Type B pancreatic cell (in vitro differentiated cells): ENCODE measurements around the gene NDUFB11. TPM values are rescaled to one million over a fixed set of nuclear protein-coding genes. Genes with fewer than 3 reads are reported as not detected.

ENCODE experiments used
- DNase-seq: peaks from one replicate; pipeline ENCODE4 v3.0.0; 2021; ENCODE audit warnings: mixed read lengths; ENCODE audit not compliant: unreplicated experiment; ENCODE audit errors: extremely low spot score
- H3K27ac Mint-ChIP-seq: 2 replicates; pipeline ENCODE4 v1.8.0; 2021; ENCODE audit warnings: mild to moderate bottlenecking, mixed read lengths
- H3K27me3 Mint-ChIP-seq: 2 replicates; pipeline ENCODE4 v1.8.0; 2021; ENCODE audit warnings: mixed read lengths
- H3K36me3 Mint-ChIP-seq: 2 replicates; pipeline ENCODE4 v1.8.0; 2021; ENCODE audit warnings: mixed read lengths
- H3K4me1 Mint-ChIP-seq: one replicate; pipeline ENCODE4 v1.8.0; 2021; ENCODE audit warnings: mixed read lengths; ENCODE audit not compliant: unreplicated experiment
- H3K4me3 Mint-ChIP-seq: 2 replicates; pipeline ENCODE4 v1.8.0; 2021; ENCODE audit warnings: mild to moderate bottlenecking, mixed read lengths
- H3K9me3 Mint-ChIP-seq: 2 replicates; pipeline ENCODE4 v1.8.0; 2021; ENCODE audit warnings: mixed read lengths
- CTCF ChIP-seq: fragments of 200-600 bp; sonication (generic); conservative IDR thresholded peaks from 2 replicates; pipeline ENCODE4 v1.5.0; 2021; ENCODE audit warnings: antibody characterized with exemption, mild to moderate bottlenecking
- total RNA-seq: library from RNA; stranded (reverse); gene quantifications from 2 replicates; pipeline ENCODE4 v1.2.1, GENCODE V29; 2021; ENCODE audit warnings: low replicate concordance

NDUFB11 gene
- total RNA-seq, 1 donor from 2014 or later, result 103 TPM

GRCh38 chrX:47162927-47163583, 18.6 kb upstream of the NDUFB11 start:
- TF ChIP-seq CTCF, result no peak
- H3K36me3 Mint-ChIP-seq, result peaks cover 11% of the 10 kb centered on the region
- H3K27me3 Mint-ChIP-seq, result no peaks in the 10 kb centered on the region
- no peak overlapping the region for H3K27ac Mint-ChIP-seq
- peaks cover 5% of the 10 kb centered on the region for H3K9me3 Mint-ChIP-seq
- no peak overlapping the region for H3K4me3 Mint-ChIP-seq
- H3K4me1 Mint-ChIP-seq, result no peaks in the 10 kb centered on the region
- no peak for DNase-seq

GRCh38 chrX:47160781-47161180, 16.3 kb upstream of the NDUFB11 start:
- peaks cover 5% of the 10 kb centered on the region for H3K9me3 Mint-ChIP-seq
- no peak overlapping the region for H3K27ac Mint-ChIP-seq
- DNase-seq, result no peak
- H3K4me3 Mint-ChIP-seq, result no peak overlapping the region
- no peaks in the 10 kb centered on the region for H3K4me1 Mint-ChIP-seq
- no peak for TF ChIP-seq CTCF
- H3K36me3 Mint-ChIP-seq, result peaks cover 15% of the 10 kb centered on the region
- H3K27me3 Mint-ChIP-seq, result no peaks in the 10 kb centered on the region

GRCh38 chrX:47158781-47159180, 14.3 kb upstream of the NDUFB11 start:
- Mint-ChIP-seq H3K4me3 (no peak overlapping the region), H3K4me1 (no peaks in the 10 kb centered on the region), H3K27ac (no peak overlapping the region), H3K9me3 (no peaks in the 10 kb centered on the region), H3K27me3 (no peaks in the 10 kb centered on the region), H3K36me3 (peaks cover 10% of the 10 kb centered on the region)
- TF ChIP-seq CTCF, result no peak
- no peak for DNase-seq

- H3K36me3 Mint-ChIP-seq, result peaks cover 10% of the 10 kb centered on the region
- H3K27ac Mint-ChIP-seq, result no peak overlapping the region
- no peaks in the 10 kb centered on the region for H3K9me3 Mint-ChIP-seq
- no peak for TF ChIP-seq CTCF
- no peak overlapping the region for H3K4me3 Mint-ChIP-seq
- no peak for DNase-seq
- no peaks in the 10 kb centered on the region for H3K4me1 Mint-ChIP-seq
- H3K27me3 Mint-ChIP-seq, result no peaks in the 10 kb centered on the region
Measured at GRCh38 chrX:47158131-47158530, 13.6 kb upstream of the NDUFB11 start.

GRCh38 chrX:47156611-47157520, 12.4 kb upstream of the NDUFB11 start:
- H3K36me3 Mint-ChIP-seq, result peaks cover 10% of the 10 kb centered on the region
- no peaks in the 10 kb centered on the region for H3K4me1 Mint-ChIP-seq
- H3K9me3 Mint-ChIP-seq, result no peaks in the 10 kb centered on the region
- no peak overlapping the region for H3K4me3 Mint-ChIP-seq
- TF ChIP-seq CTCF, result no peak
- DNase-seq, result no peak
- H3K27ac Mint-ChIP-seq, result no peak overlapping the region
- no peaks in the 10 kb centered on the region for H3K27me3 Mint-ChIP-seq
